Ishikawa (cell line): ENCODE results near the gene VEGFD.

Experiments
- CEBPB ChIP-seq: IDR thresholded peaks from 2 replicates; pipeline ENCODE4 v1.6.1; 2012
- CREB1 ChIP-seq: IDR thresholded peaks from 2 replicates; pipeline ENCODE4 v1.6.1; 2012; ENCODE audit warnings: low read depth
- EGR1 ChIP-seq: IDR thresholded peaks from 2 replicates; pipeline ENCODE4 v1.6.1; 2012
- EP300 ChIP-seq: IDR thresholded peaks from 2 replicates; pipeline ENCODE4 v1.6.1; 2012; ENCODE audit warnings: borderline replicate concordance
- FOXM1 ChIP-seq: IDR thresholded peaks from 2 replicates; pipeline ENCODE4 v1.6.1; 2012; ENCODE audit warnings: low read depth, borderline replicate concordance
- MAX ChIP-seq: IDR thresholded peaks from 2 replicates; pipeline ENCODE4 v1.6.1; 2012
- NFIC ChIP-seq: IDR thresholded peaks from 2 replicates; pipeline ENCODE4 v1.6.1; 2012
- RAD21 ChIP-seq: IDR thresholded peaks from 2 replicates; pipeline ENCODE4 v1.6.1; 2012; ENCODE audit warnings: low read depth
- REST ChIP-seq: IDR thresholded peaks from 2 replicates; pipeline ENCODE4 v1.6.1; 2012; ENCODE audit warnings: low read depth, mild to moderate bottlenecking
- TAF1 ChIP-seq: IDR thresholded peaks from 2 replicates; pipeline ENCODE4 v1.6.1; 2012; ENCODE audit warnings: low read depth, mild to moderate bottlenecking
- TCF12 ChIP-seq: IDR thresholded peaks from 2 replicates; pipeline ENCODE4 v1.6.1; 2012; ENCODE audit warnings: low read depth
- TEAD4 ChIP-seq: IDR thresholded peaks from 2 replicates; pipeline ENCODE4 v1.6.1; 2012
- USF1 ChIP-seq: IDR thresholded peaks from 2 replicates; pipeline ENCODE4 v1.6.1; 2012
- YY1 ChIP-seq: IDR thresholded peaks from 2 replicates; pipeline ENCODE4 v1.6.1; 2012; ENCODE audit warnings: low read depth
- ZBTB7A ChIP-seq: IDR thresholded peaks from 2 replicates; pipeline ENCODE4 v1.6.1; 2012; ENCODE audit warnings: low read depth

The VEGFD gene

GRCh38 chrX:15340867-15341266, 43.3 kb downstream of the VEGFD start:
- TF ChIP-seq TAF1, result no peak
- TF ChIP-seq YY1, result no peak
- TF ChIP-seq EP300, result no peak

- TF ChIP-seq CREB1 (no peak), FOXM1 (no peak), EGR1 (no peak), NFIC (no peak), REST (no peak), CEBPB (no peak), TAF1 (no peak), YY1 (no peak), ZBTB7A (no peak), TEAD4 (no peak), TCF12 (no peak), EP300 (no peak), MAX (no peak), USF1 (no peak), RAD21 (no peak)
These were observed 48.2 kb downstream of the VEGFD start for GRCh38 chrX:15336023-15336413.

- TF ChIP-seq CREB1, result peak; percentile 77
- TF ChIP-seq EP300, result no peak
- TF ChIP-seq MAX, result no peak; the same call in 1 of the 2 replicates
- TF ChIP-seq USF1, result peak; percentile 20; the same call in 1 of the 2 replicates
- TF ChIP-seq ZBTB7A, result no peak
- TF ChIP-seq TCF12, result no peak
- no peak for TF ChIP-seq CEBPB
- TF ChIP-seq YY1, result peak; percentile 80
- TF ChIP-seq EGR1, result no peak
- TF ChIP-seq RAD21, result no peak
- TF ChIP-seq REST, result no peak
- no peak for TF ChIP-seq TEAD4
- TF ChIP-seq NFIC, result no peak
- peak; percentile 65; the same call in 1 of the 2 replicates for TF ChIP-seq FOXM1
- peak; percentile 40; the same call in 1 of the 2 replicates for TF ChIP-seq TAF1
These were observed 48.8 kb downstream of the VEGFD start, which contains the start of gene PIGA for GRCh38 chrX:15335135-15336022. TSS of gene PIGA (minus strand) at chrX:15335523. CDS start at chrX:15331930, 3,593 bp downstream.

- TF ChIP-seq CREB1, result no peak
- TF ChIP-seq USF1, result no peak
- TF ChIP-seq CEBPB, result no peak
- no peak for TF ChIP-seq EGR1
- no peak for TF ChIP-seq NFIC
- TF ChIP-seq MAX, result no peak
- TF ChIP-seq TAF1, result no peak
- TF ChIP-seq TCF12, result no peak
- TF ChIP-seq YY1, result no peak
These were observed 49.7 kb downstream of the VEGFD start for GRCh38 chrX:15334561-15334960.

- no peak for TF ChIP-seq CEBPB
- no peak for TF ChIP-seq NFIC
- TF ChIP-seq EGR1, result no peak
- no peak for TF ChIP-seq EP300
- TF ChIP-seq ZBTB7A, result no peak
- no peak for TF ChIP-seq TEAD4
- no peak for TF ChIP-seq REST
- TF ChIP-seq TCF12, result no peak
- TF ChIP-seq TAF1, result no peak
- no peak for TF ChIP-seq CREB1
- no peak for TF ChIP-seq USF1
- no peak for TF ChIP-seq FOXM1
- no peak for TF ChIP-seq MAX
- TF ChIP-seq RAD21, result no peak
- TF ChIP-seq YY1, result no peak
These were observed 55.4 kb downstream of the VEGFD start for GRCh38 chrX:15328821-15329220.
